Fibroblast of skin of abdomen (primary cell): Measurements from ENCODE around the gene ABR.
"Not testable (repeated sequence)": the region's sequence is repeated elsewhere in the genome, so short reads cannot be mapped to it uniquely, and the experiment has no call there.

ENCODE experiments used
- DNase-seq: peaks from one replicate; pipeline ENCODE4 v3.0.0-alpha.2; 2013

ABR gene

DNA sequence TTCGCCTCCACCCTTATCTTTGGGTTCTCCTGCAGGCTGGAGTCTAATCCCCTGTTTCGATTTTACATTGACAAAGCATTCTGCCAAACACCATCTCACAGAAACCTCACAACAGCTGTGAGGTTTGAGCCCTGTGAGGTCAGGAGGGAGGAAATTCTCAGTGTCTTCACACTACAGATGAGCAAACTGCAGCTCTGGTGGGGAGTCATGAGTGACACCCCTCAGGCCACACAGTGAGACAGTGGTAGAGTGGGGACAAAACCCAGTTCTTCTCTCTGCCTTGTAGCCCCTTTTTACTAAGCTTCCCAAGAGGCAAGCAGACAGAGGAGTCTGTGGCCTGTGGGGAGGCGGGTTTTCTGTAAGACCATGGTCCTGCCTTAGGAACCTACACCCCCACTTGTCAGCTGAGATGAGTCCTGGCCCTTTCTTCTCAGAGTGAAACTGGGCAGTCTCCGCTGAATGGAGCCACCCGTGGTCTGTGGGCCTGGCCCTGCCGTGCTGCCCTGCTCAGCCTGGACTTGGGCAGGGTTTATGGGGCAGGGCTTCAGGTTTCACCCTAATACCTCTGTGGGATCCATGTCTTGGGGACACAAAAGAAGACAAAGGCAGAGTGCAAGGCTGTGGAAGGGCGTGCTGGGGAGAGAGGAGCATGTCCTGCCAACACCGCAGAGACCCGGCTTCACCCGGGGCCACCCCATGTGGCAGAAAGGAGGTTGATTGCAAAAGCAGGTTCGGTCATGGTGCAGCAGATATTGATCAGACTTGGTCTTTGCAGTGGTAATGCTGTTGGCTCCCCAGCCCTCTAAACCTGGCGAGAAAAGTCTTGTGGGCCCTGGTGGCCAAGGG lies 59.0 kb downstream of the ABR start:
- DNase-seq, result no peak

DNA sequence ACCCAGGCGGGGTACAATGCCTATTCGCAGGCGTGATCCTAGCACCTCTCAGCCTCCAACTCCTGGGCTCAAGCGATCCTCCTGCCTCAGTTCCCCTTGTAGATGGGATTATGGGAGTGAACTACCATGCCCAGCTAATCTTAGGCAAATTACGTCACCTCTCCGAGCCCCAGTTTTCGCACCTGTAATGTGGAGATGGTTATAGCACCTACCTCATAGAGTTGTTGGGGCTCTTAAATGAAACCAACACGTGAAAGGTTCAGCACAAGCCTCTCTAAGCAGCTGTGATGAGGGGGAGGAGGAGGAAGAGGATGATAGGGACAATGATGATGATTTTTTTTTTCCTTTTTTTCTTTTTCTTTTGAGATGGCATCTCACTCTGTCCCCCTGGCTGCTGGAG lies 59.9 kb downstream of the ABR start:
- no peak for DNase-seq

DNA sequence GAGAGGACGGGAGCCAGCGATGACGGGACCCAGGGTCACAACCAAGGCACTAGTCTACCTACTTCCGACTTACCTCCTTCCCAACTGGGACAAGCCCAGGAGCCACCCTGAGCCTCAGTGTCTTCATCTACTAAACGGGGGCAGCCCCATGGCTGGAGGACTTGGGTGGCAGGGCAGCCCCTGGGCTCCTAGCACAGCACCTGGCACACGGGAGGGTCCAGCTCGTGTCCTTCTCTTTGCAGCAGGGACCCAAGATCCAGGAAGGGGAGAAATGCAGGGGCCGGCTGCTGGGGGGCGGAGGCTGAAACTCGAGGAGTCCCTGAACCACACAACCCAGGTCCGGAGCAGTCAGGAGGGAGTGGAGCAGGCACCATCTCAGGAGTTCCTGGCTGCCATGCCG lies 63.2 kb downstream of the ABR start:
- no peak for DNase-seq

DNA sequence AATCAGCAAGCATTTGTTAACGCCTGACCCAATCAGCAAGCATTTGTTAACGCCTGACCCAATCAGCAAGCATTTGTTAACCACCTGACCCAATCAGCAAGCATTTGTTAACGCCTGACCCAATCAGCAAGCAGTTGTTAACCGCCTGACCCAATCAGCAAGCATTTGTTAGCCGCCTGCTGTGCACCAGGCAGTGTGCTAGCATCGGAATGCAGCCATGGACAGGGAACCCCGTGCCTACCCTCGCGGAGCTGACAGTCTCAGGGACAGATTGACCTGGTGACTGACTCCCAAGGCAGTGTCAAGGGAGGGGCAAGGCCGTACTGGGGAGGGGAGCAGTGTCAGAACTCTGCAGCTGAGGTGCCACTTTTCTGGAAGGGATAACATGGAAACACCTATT lies 66.9 kb downstream of the ABR start:
- no peak for DNase-seq

DNA sequence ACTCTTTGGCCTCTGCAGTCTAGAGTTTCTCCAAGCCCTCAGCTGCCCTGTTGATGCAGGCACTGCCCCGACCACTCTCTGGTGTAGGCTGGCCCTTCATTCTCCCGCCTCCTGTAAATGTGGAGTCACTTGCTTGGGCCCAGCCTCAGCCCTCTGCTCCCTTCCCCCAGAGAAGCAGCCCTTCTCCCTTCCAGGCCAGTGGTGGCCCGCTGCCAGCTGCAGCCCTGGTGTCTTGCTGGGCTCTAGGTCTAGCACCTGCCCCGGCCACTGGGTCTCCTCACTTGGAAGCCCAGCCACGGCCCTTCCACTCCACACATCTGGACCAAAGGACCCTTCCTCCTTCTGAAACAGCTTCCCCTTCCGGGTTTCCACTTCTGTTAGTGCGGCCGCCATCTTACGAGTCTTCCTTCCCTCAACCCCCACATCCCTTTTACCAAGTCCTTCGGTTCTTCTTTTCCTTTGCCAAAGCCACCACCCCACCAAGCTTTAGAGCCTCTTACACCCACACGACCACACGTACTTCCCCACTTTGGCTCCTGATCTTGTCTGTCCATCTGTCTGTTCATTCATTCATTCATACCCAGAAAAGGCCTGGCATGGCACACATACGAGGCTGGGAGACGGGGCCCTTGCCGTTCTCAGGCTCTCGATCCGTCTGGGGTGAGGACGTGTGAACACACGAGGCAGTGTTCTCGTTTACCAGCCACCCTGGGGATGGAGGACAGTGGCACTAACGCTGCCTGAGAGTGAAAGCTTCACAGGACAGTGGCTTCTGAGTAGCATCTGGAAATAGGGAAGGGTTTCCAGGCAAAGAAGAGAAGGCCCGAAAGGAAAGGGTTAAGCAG lies 68.0 kb downstream of the ABR start:
- no peak for DNase-seq

DNA sequence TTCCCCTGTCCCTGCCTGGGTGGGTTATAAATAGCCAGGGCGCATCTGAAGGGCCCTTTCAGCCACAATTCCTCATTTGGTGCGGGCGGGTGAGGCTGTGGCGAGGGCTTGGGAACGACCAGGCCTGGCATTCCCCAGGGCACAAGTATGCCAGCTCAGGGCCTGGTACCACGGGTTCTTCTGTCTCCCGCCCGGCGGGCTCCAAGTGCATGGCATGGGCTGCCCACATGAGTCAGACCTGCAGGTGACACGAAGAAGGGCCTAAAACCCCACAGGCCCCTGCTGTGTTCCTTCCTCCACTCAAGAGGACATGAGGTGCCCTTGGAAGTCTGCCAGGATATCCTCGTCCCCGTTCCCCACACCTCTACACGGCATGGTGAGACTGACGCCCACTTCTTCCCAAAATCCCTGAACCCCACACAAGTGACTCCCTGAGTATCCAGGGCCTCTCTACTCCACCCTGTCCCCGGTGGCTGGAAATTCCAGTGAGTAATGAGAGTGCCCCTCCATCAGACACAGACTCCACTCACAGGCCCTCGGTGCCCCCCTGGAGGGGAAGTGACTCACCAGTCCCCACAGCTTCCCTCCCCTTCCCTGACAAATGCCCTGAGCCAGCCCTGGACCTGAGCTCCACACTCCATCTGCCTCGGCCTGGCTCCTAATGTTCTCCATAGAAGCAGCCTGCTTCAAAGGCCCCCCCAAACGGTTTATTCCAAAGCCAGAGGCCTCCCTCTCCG lies 68.8 kb downstream of the ABR start:
- DNase-seq, result peak; percentile 90

DNA sequence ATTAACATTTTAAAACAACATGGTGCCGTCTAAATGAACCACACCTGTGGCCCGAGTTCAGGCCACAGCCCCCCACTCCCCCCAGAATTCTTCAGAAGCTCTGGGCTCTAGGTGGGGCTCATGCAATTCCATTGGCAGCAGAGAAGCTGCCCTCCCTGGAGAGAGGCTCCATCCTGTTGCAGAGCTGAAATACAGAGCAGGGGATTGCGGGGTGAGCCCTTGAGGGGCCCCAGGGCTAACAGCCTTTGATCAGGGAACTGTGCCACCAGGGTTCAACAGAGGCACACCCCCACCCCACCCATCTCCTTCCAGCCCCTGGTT lies 69.3 kb downstream of the ABR start:
- DNase-seq, result no peak

DNA sequence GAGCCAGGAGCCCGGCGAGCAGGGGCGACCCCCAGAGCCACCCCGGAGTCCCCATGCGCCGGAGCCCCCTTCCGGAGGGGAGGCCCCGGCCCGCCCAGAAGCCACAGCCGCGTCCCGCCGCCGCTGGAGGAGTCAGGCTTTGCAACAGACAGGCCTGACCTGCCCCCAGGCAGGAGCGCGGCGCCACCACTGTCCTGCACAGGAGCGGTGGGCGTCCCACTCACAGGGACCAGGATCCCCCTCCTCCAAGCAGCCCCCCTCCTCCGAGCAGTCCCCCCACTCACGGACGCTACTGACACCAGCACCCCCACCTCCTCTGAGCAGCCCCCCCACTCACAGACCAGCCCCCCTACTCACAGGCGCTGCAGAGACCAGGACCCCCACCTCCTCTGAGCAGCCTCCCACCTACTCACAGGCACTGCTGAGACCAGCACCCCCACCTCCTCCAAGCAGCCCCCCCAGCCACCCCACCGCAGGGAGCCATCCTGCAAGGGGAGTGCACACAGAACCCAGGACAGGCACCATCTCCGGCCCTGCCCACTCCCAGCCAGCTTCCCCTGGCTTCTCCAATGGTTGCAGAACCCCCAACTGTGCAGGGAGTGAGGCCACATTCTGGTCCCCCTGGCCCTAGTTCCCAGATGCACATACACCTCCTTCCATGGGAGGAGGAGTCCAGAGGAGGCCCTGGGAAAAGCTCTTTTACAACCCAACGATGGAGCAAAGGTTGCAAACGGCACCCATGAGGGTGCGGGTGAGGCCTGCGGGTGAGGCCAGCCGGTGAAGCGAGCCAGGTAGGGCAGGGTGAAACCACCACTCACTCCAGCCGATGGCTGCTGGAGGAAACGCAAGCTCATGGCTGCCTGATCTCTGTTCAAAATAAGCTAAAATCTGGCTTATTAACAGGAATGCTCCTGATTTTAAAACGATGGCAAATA lies 69.9 kb downstream of the ABR start:
- no peak for DNase-seq

DNA sequence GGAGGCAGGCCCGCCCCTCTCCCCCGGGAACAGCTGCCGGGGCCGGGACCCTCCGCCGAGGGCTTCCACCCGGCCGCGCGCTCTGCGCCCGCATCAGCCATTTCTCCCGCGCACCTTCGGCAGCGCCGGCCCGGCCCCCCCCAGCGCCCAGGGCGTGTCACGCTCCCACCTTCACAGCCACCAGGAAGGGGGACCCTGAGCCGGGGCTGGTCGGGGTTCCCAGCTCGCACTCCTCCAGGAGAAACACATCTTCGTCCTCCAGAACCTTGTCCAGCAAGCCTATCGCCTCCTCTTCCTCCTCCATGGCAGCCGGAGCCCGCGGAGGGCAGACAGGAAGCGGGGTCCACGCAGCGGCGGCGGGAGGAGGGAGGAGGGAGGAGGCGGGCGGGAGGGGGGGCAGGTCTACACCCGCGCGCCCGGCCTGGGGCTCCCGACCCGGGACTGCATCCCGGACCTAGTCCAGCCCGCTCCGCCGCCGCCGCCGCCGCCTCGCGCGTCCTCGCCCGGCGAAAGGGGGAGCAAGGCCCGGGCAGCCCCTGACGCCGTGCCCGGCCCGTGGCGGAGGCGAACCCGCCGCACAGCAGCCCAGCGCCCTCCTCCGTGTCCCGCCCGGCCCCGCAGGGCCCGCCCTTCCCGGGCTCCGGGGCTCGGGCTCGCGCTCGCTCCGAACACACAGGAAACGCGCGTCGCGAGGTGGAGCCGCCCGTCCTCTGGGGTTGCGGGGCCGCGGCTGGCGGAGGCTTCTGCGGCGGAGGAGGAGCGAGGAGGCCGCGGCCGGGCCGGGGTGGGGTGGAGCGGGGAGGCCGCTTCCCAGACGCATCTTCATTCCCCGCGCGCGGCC lies 70.8 kb downstream of the ABR start:
- peak; percentile 59 for DNase-seq

DNA sequence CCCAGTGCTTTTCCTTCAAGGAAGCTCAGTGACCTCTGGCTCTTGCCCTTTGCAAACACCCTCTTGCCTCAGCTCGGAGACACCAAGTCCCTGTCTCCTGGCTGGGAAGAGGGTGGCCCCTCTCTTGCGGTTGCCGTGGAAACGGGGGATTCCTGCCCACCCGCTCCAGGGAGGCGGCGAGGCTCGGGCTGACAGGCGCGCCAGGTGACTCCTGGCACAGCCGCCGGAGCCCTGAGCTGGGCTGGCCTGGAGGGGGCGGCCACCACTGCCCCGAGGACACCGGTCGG lies 71.4 kb downstream of the ABR start:
- no peak for DNase-seq

DNA sequence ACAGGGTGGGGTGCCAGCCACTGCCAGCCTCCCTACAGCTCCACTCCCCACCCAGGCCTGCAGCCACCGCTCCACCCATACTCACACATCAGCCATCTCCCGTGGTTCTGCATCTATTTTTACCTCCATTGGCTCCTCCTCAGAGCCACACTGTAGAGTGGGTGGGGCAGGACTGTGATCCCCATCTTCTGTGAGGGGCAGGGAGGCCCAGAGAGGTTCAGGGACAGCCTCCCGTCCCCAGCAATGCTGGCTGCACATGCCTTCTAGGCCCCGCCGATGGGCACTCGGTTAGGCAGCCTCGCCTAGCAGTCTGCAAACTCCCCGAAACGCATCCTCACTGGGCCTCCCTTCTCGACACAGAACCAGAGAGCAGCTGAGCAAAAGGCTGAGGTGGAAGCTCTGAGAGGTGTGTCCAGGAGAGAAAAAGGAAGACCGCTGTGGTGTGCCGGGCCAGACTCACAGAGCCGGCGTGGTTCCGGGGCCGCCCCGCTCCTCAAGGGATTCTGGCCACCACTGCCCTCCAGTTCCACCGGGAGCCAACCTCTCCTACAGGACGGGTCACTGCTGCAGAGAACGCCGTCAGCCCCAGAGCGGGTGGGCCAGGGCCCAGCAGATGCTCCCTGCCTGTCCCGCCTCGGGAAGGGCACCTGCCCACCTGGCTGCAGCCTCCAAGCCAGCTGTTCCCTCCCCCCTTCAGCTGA lies 71.9 kb downstream of the ABR start:
- DNase-seq, result no peak

DNA sequence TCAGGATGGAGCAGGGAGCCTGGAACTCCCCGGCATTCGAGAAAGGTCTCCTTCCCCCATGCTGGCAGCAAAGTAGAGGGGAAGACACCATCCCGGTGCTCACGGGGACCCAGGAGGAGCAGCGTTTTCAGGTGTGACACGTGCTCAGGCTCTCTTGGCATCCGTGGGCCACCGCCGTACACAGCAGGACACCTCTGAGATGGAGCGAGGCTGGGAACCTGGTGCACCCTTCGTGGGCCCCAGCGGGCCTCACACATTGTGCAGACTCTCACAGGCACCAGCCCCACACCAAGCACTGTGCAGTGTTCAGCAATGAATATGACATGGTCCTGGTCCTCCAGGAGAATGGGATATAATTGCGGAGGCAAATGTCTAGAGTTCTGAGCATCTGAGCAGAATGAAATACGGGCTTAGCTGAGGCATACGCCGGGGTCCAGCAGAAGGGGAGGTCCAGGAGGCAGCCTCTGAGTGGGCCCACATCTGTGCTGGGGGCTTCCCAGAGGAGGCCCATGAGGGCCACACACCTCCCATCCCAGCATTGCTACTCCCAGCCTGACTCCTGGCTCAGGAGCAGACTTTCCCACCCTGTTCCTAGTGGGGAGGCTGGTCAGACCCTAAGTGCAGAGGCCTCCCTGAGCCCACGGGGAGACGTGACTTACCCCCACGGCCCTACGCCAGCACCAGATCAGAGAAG lies 72.6 kb downstream of the ABR start:
- DNase-seq, result no peak

DNA sequence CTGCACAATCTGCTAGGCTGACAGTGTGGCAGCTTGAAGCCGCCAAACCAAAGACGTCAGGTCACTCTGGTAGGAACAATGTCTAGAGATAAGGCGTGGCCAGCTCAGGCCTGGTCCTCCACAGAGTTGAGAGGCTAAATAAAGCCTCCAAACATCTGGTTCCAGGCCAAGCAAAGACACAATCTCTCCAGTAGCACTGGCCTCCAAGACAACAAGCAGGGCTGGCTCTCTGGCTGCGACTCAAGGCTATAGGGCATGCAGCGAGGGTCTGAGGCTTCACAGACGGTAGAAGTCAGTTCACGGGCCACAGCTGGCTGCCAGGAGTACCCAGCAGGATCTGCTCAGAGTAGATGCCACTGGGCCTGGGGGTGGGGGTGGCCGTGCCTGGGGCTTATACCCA lies 75.6 kb downstream of the ABR start:
- DNase-seq, result no peak

DNA sequence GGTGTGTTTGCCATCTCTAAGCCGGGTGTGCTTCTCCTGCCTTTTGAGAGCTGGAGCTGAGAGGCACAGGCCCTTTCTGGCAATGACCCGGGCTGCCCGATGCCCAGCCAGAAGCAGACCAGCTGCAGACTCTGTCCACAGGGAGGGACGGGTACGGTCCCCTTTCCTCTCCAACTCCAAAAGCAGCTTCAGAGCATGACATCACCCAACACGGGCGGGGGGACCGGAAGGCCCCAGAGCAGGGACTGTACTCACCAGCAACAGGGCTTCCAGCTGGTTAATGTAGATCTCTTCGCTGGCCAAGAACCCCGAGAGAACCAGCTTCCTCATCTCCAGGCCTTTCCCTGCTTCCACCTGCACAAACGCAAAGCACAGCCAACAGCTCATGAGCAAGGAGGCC lies 79.4 kb downstream of the ABR start:
- DNase-seq, result no peak

DNA sequence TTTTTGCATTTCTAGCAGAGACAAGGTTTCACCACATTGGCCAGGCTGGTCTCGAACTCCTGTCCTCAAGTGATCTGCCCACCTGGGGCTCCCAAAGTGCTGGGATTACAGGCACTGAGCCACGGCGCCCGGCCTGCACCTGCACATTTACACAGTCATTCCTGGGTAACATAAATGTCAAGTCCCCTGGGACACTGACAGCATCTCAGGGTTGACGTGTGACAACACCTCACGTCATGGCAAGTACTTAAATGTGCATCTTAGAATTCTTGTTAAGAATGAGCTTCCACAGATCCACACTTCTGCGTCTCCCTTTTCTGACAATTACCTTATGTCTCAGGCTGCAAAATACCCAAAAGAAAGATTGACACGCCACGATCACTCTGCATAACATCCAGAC lies 80.5 kb downstream of the ABR start:
- no peak for DNase-seq

DNA sequence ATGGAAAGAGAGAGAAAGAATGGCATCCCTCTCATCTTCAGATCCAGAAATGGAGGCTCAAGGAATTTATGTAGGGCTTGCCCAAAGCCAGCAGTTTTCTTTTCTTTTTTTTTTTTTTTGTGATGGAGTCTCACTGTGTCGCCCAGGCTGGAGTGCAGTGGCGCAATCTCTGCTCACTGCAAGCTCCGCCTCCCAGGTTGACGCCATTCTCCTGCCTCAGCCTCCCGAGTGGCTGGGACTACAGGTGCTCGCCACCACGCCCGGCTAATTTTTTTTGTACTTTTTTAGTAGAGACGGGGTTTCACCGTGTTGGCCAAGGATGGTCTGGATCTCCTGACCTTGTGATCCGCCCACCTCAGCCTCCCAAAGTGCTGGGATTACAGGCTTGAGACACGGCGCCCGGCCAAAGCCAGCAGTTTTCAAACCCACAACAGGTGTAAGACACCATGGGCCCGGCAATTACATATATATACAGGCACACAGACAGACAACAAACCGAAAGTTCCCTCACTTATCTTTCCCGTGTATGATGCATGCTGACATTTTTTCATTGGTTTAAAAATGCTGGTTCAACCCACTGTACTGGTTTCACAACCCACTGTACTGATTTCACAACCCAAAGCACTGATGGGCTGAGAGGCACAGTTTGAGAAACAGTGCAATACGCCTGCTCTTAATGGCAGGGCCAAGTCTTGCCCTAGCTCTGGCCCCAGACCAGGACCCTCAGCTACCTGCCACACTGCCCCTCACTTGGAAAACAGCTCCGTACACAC lies 81.6 kb downstream of the ABR start:
- not testable (repeated sequence) for DNase-seq

DNA sequence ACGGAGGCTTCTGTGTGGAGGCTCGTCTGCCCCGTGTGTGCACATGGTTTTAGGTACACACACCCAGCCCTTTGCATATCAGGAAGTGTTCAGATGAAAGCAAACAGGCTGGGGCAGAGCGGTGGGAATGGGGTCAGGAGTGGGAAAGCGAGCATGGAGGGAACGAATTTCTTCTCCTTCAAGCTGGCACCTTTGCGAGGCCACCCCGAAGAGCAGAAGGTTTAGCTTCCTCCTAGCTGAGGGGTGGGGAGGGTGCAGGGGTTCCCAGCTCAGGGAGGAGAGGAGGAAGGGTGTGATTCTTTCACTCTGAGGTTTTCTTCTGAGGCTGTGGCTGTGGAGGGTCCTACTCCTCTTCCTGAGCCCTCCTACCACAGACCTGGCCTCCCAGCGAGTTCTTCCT lies 83.6 kb downstream of the ABR start:
- no peak for DNase-seq

DNA sequence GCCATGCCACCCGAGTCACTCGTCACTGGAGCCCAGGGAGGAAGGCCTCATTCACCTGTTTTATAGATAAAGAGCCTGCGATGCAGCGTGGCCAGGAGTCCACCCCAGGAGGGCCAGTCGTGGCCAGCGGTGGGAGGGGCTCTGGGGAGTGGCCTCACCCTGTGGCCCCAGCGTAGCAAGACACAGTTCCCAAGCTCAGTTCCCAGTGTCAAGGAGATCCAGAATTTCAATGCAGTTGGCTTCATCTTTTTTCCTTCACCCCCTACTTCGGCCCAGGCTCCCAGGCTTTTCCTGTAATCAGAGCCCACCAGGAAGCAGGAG lies 84.0 kb downstream of the ABR start:
- DNase-seq, result no peak

DNA sequence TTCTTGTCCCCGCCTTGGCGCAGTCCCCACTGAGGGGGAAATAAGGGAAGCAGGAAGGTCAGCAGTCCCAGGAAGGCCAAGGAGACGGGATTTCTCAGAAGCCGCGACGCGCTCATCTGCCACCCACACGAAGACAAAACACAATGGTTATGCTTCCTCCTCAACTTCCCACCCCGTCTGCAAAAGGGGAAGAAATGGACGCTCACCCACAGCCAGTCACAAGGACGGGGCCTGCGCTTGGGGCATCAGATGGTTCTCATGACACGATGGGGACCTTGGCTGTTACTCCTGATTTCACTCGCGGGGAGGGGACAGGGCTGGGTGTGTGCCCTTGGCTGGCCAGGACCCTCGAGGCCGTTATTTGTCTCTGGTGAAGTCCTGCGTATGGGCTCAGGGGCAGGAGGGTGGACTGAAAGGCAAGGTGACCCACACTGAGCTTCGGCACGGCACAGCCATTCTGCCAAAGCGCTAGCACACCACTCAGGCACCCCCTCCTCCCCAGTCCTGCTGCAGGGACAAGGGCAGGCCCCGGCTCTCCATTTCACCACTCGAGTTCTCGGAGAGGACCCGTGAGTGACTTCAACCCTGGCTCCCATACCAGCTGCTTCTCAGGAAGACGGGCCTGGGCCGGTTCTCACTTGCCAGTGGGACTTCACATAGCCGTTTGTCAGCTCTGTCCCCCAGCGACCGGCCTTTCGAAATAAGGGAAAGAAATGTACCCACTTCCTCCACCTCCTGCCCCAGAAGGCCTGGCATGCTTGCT lies 84.5 kb downstream of the ABR start:
- DNase-seq, result no peak
